SK-N-SH (cell line): ENCODE results near the gene BABAM2.

Experiments used
- CTCF ChIP-seq: fragments of 200-600 bp; sonication (generic); IDR thresholded peaks from 2 replicates; pipeline ENCODE4 v1.6.1; 2017; ENCODE audit warnings: antibody characterized with exemption, mild to moderate bottlenecking, moderate library complexity
- EP300 ChIP-seq, 2 experiments: IDR thresholded peaks; 2 replicates each; pipeline versions ENCODE4 v1.4.0 to v1.6.1; 2012; ENCODE audit warnings: borderline replicate concordance in 1 of 2, low read depth in 1 of 2, low read length in 1 of 2
- FOSL2 ChIP-seq: IDR thresholded peaks from 2 replicates; pipeline ENCODE4 v1.4.0; 2012; ENCODE audit warnings: low read depth, mild to moderate bottlenecking, moderate library complexity, borderline replicate concordance
- GABPA ChIP-seq: IDR thresholded peaks from 2 replicates; pipeline ENCODE4 v1.4.0; 2012; ENCODE audit warnings: low read depth, mild to moderate bottlenecking
- NFIC ChIP-seq: IDR thresholded peaks from 2 replicates; pipeline ENCODE4 v1.4.0; 2012; ENCODE audit warnings: borderline replicate concordance
- POLR2AphosphoS5 ChIP-seq: IDR thresholded peaks from 2 replicates; pipeline ENCODE4 v1.6.1; 2012; ENCODE audit warnings: low read depth, low read length
- RAD21 ChIP-seq: IDR thresholded peaks from 2 replicates; pipeline ENCODE4 v1.6.1; 2012; ENCODE audit warnings: mild to moderate bottlenecking, low read length
- RFX5 ChIP-seq: IDR thresholded peaks from 2 replicates; pipeline ENCODE4 v1.6.1; 2012; ENCODE audit warnings: mild to moderate bottlenecking, improper control_type of control experiment, low read length
- RXRA ChIP-seq: IDR thresholded peaks from 2 replicates; pipeline ENCODE4 v1.4.0; 2012; ENCODE audit warnings: low read depth, mild to moderate bottlenecking, borderline replicate concordance
- SMC3 ChIP-seq: IDR thresholded peaks from 2 replicates; pipeline ENCODE4 v1.6.1; 2012; ENCODE audit warnings: low read depth, low read length, improper control_type of control experiment
- TAF1 ChIP-seq: IDR thresholded peaks from 2 replicates; pipeline ENCODE4 v1.6.1; 2012; ENCODE audit warnings: low read depth, mild to moderate bottlenecking, low read length, moderate library complexity, borderline replicate concordance

GRCh38 chr2:28137221-28137620, 246.7 kb downstream of the BABAM2 start:
- TF ChIP-seq CTCF (no peak), RAD21 (no peak), SMC3 (no peak), EP300 (IDR thresholded peaks at IDR 0.05; ENCODE audit: borderline replicate concordance in 1 of 2, low read depth in 1 of 2, low read length in 1 of 2) (no peak), NFIC (peak; percentile 61; the same call in 1 of the 2 replicates), RFX5 (no peak), GABPA (no peak), POLR2AphosphoS5 (no peak), RXRA (no peak), TAF1 (no peak), FOSL2 (no peak)
